ENCODE data around the gene HOXD8.

HOXD8 gene

DNA sequence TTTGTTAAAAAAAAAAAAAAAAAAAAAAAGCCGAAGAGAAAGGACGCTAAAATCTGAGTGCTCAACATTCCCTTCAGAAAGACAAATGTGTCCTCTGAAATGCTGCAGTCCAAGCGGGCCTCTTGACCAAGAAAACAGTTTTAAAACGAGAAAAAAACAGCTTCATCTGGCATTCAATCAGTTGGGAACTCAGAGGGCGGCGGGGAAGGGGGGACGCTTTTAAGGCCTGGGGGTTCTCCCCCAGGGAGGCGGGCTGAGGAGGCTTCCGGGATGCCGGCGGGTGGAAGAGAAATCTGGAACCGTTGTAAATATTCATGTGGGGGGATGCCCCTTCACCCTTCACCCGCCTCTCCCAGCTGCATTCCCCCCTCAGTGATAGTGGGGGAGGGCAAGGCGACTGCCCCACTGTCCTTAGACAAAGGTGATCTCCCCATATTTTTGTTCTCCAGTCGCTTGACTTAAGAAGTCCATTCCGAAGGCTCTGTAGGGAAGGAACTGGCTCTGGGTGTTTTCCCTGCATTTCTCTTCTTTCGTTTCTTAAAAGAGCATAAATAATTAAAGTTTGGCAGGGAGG is 25.7 kb upstream of the HOXD8 start:
- no peak for DNase-seq (ENCODE audit: low read depth)

DNA sequence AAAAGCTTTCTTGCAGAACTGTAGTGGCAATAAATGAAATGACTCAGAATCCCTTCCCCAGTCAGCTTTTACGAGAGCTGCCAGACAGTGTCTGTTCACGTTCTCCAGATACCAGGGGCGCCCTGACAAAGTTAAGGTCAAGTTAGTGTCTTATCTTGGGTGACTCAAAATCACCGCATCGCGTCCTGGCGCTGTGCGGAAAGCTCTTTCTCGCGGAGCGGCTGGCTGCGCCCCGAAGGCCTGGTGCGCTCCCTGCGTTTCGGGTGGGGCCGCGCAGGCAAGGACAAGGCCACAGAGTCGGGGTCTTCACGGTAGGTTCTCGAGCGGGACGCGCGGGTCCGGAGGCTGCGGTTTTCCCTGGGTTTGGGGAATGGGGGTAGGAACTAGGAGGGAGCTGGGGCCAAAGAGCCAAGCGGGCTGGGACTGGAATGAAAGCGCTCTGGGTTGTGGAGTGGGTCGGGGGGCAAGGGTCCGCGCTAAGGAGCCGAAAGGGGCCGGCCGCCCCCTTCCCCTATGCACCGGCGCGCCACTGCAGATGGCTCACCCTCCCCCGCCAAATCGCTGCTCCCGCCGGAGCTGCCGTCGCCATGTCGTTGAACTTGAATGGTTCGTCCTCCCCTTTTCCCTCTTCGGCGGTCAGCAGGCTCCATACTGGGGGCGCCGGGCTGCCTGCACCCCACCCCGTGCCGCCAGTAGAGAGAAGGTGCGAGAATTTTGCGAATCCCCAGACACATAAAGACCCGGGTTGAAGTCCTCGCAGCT is 25.0 kb upstream of the HOXD8 start:
- no peak for DNase-seq (ENCODE audit: low read depth)

DNA sequence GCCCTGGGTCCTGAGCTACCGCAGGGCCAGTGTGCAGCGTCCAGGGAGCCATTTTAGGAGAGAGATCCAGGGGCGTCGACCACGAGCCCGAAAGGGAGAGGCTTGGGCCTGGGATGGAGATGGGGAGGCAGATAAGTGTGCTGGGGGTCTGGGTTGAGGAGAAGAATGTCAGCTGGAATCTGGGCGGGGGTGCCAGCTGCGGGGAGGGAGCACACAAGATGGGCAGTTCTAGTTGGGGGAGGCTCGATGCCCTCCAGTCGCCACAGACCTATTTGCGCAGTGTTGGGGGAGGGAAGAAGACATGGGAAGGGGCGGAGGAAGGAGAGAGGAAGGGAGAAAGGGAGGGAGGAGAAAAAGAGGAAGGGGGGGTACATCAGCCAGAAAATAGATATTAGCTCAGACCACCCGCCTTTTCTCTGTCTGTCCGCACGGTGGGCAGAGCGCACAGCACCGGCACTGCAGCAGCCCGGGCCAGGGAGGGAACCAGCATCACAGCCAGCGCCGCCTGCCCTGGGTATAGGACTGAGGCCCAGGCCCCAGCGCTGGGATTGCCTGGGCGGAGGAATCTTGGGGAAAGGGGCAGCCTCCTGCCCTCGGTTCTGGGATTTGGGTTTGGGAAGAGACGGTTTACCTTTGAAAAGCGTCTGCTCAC is 24.3 kb upstream of the HOXD8 start:
- no peak for DNase-seq (ENCODE audit: low read depth)

DNA sequence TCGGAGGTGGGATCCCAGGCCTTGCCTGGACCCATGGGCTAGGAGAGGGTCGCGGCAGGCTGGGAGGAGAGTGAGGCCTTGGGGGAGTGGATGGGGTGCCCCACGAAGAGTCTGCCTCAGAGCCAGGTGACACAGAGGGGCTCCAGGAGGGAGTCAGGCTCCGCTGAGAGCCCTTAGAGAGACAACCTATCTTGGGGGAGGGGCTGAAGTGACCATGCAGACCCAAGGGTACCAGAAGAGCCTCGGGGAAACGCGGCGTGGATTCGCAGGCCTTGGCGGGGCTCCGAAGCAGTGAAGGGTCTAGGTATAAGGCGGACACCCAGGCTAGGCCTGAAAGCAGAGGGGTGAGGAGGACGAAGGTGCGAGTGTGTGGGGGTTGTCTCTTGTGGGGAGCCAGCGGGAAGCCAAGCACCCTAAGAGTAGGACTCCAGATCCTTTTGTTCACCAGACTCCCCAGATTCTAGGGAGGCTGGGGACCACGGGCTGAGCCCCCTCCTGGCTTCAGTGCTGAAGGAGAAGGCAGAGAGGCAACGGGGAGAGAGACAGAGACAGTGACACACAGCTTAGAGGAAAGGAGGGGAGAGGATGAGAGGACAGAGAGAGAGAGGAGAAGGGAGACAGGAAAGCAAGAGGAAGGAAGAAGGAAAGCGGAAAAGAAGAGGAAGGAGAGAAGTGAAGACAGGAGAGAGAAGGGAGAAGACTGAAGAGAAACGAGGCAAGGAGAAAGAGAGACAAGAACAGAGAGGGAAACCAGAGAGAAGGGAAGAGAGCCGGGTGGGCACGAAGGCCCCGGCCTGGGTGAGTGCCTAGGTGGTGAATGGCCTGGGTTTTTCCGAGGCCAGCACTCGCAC is 23.6 kb upstream of the HOXD8 start:
- no peak for DNase-seq (ENCODE audit: low read depth)

DNA sequence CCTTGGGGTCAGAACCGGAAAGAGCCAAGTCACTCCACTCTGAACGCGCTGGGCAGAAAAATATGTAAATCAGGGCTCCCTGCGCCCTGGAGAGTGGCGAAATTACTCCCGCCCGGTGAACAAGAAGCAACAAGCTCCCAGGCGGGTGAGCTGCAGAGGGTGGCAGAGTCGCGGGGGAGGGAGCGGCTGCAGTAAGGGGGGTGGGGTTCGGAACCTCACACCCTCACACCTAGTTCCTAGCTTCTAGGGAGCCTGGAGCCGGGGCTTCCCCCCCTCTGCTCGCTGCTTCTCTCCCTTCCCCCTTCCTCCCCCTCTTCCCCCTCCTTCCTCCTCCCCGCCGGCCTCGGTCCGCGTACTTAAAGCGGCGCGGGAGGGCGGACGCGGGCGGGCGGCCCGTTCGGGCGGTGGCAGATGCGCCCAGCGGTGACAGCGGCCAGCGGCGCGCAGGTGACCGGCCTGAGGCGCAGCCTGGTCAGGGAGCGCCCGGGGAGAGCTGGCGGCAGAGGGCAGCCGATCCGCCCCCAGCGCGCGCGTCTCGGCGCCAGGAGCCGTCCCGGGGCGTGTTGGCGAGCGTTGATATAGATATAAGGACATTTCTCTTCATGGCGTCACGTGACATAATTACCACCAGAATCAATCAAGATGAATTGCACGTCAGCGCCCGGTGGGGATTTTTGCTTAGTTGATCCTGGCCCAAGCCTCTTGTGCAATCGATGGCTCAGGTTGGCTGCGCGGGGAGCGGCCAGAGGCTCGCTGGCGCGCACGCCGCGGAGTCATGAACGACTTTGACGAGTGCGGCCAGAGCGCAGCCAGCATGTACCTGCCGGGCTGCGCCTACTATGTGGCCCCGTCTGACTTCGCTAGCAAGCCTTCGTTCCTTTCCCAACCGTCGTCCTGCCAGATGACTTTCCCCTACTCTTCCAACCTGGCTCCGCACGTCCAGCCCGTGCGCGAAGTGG is 22.6 kb upstream of the HOXD8 start, which contains the start of gene HOXD11:
TSS of gene HOXD11 (plus strand) at position 700 of the 959 bp plus-strand sequence. CDS start at position 776, 76 bp downstream.
- no peak for DNase-seq (ENCODE audit: low read depth)

DNA sequence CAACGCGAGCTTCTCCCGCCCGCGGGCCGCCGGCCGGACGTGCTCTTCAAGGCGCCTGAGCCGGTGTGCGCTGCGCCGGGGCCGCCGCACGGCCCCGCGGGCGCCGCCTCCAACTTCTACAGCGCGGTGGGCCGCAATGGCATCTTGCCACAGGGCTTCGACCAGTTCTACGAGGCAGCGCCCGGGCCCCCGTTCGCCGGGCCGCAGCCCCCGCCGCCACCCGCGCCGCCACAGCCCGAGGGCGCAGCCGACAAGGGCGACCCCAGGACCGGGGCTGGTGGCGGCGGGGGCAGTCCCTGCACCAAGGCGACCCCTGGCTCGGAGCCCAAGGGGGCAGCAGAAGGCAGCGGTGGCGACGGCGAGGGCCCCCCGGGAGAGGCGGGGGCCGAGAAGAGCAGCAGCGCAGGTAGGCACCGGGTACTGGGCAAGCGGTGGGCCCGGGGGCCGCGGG is 21.7 kb upstream of the HOXD8 start:
- DNase-seq (ENCODE audit: low read depth): no peak

DNA sequence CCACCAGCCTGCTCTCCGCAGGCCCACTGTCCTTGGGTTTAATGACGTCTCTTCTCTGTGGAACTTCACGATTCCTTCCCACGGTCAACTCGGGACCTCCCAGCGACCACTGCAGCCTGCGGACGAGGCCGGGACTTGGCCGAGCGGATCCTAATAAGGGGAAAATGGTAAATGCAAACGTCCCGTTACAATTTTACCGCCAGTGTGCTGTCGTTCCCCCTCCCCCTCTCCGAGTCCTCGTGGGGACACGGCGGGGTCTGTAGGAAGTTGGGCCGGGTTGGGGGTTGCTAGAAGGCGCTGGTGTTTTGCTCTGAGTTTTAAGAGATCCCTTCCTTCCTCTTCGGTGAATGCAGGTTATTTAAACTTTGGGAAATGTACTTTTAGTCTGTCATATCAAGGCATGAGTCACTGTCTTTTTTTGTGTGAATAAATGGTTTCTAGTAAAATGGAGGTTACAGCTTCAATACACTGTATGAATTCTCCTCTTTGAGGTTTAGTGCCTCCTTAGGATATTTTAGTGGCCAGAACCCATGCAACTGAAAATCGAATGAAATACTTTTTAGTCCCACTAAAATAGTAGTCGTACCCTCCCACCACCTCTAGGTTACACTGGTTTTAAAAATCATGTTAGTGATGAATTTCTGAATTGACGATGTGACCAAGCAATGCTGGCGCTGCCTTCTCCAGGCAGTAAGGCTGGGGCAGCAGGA is 20.2 kb upstream of the HOXD8 start:
- DNase-seq (ENCODE audit: low read depth): no peak

DNA sequence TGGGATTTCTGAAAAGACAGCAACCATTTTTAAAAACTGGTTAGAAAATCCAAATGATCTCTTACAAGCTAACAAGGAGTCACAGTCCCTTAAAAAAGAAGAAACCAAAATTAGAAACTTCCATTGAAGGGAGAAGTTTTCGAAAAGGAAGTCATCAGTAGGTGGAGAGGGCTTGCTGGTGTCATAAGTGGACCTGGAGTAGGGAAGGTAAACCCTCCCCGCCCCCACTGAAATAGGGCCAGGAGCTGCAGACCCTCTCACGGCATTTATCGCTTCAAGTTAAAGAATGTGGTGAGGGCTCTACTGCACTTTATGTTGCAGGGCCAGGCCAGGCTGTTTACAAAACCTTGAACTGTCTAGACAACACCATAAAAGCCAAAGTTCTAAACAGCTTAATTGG is 19.6 kb upstream of the HOXD8 start:
- DNase-seq (ENCODE audit: low read depth): no peak

DNA sequence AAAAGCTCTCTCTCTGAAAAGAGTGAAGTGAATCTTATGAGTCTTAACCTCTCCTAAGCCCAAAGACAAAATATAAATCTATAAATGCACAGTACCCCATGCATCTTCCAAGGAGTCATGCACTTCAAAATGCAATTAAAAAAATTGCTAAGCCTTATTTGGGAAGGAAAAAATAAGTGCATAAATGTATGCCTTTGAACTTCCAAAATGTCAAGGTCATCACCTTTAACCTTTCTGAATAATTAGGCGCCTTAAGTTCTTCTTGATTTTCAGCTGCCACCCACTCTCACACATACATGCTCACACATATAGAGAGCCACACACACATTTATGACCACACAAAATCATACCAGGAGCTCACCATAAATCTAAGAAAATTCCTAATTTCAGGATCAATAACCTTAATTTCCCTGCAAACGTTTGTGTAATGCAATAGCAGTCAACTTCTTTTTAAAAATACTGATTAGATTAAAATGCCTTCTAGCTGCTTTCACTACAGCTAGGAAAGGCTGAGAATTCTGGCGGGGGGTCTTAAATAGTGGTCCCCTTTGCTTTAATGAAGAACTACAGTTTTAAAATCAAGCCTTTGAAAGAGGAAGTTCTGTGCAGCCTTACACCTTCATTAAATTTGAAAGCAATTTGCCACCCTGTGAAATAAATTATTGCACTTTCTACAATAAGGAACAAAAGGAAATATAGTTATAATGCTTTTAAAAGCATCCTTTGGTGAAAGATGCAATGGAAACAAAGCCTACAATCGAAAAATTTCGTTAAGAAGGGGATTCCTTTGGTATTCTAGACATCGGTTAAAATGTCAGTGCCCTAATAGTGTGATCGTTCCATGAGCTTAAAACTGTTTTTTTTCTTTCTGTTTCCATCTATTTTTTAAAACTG is 18.8 kb upstream of the HOXD8 start:
- no peak for DNase-seq (ENCODE audit: low read depth)

DNA sequence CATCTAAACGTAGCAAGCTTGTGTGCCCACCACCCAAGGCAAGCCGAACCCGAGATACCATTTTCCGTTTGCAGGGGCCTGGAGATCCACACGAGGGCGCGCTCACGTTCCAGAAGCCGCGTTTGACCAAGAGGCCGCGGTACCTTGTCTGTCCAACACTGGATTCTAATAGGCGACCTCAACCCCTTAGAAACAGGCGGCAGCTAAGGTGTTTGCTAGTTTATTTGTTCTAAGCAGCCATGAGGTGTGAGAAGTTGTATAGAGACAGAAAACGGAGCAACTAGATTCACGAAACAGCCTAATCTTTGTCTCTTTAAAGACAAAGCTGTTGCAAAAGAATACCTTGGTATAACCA is 18.2 kb upstream of the HOXD8 start:
- DNase-seq (ENCODE audit: low read depth): no peak

DNA sequence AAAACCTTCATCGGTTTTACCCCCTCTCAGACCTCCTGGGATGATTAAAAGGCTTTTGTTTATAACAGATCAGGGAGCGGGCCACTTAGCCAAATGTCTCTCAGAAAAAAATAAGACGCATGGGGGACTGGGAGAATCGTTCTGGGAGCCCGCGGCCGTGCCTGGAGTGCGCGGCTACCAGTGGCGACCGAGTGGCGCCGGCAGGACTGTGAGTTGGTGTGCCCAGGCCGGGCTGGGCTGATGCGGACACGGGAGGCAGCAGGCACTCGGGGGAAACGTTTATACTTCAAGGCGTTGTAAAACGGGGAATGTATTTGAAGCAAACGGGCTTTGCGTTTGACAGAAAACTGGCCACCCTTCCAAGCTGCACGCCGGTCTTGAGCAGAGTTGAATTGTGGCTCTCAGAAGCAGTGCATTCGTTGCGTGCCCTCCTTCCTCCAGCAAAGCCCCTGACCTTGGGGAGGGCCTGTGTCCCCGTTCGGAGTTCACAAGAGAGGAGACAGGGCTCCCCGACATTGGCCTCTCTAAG is 17.6 kb upstream of the HOXD8 start:
- DNase-seq (ENCODE audit: low read depth): no peak

DNA sequence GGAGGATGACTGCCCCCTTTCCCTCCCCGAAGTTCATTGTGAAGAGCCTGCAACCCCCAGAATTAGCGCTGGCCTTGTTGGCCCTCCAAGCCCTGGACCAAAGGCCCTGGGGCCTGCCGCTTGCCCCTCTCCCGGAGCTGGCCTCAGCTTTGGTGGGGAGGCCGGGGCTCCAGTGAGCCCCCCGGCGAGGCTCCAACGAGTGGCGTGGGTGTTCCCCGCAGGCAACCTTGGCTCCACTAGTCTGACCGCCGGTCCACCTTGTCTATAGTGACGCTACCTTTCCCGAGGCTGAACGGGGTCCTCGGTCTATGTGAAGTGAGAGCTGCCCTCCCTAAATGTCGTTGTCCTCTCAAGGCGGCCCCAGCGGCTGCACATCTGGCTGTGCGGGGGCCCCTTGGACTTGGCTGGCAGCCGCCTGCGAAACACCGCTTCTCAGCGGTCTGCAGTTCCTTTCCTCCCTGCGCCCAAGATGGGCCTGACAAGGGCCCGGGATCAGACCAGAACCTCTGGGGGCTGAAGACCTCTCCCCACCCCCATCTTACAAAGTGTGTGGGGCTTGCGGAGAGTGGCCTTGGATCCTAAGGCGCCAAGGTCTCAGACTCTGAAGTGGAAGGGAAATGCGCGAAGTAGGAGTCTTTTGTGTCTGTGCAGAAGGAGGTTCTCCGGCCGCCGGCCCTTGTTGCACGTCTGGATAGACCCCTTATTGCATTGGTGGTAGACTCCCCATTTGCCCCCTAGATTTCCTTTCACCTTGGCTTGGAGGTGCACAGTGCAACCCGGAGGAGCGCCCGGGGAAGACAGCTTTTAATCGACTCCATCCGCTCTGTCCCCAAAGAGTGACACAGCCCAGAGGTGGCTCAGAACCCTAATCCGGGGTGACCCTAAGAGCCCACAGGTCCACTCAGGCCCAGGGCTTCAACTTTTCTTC is 16.9 kb upstream of the HOXD8 start:
- DNase-seq (ENCODE audit: low read depth): no peak

DNA sequence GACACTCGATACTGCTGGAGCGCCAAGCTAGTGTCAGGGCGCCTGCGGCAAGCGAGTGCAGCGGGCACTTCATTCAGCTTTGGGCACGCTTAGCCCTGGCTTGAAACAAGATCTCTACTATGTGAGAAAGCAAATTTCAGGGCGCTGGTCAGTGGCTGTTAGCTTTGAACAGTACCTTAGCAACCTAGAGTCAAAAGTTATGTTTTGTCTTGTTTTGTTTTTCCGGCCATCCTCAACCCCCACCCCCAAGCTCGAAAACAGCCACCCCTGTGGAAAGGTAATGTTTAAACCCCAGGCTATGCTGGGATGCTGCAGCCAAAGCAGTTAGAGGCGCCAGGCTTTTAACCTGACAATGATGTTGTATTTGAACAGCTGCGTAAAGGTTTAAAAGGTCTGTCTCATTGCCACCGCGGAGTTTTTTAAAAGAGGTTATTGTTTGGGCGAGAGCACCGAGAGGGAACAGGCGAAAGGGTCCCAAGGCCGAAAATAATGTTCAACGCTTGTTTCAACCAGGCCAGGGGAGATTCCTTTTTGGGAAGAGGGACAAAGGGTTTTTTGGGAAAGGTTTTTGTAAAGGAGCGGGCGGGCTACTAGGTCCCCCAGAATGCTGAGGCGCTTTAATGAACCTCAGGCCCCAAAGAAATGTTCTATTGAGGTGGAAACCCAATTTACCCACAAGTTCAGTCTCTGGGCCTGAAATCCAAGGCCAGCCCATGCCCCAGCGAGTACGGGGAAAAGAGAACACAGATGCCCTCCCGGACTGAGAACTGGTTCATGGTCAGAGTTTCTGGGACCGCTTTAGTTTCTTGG is 15.2 kb upstream of the HOXD8 start:
- DNase-seq (ENCODE audit: low read depth): no peak

DNA sequence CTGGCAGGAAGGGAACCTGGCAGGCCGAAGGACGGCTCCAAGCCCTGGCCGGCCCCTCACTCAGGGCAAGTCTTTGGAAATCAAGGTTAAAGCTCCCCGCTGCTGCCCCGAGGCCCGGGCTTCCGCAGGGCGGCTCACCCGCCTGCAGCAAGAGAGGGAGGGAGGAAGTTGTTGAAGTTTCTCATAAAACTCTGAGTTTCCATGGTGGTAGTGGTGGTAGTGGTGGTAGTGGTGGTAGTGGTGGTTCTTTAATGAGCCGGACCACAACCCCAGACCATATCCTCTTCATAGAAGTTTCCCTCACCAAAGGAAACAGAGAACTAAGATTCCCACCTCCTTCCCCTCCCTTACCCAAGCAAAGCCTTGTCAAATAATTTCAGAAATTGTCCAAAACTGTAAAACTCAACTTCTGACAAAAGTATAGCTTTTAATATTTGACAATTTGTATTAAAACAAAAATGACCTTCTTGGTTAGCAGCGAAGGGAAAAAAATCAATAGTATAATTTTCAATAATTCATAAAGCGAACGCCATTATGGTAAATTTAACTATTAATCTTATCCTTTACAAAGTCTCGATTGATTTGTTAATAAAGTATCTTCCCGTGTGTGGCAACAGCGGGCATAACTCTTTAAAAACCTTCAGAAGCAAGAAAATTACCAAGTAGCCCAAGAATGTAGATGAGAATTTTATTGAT is 14.4 kb upstream of the HOXD8 start:
- no peak for DNase-seq (ENCODE audit: low read depth)

DNA sequence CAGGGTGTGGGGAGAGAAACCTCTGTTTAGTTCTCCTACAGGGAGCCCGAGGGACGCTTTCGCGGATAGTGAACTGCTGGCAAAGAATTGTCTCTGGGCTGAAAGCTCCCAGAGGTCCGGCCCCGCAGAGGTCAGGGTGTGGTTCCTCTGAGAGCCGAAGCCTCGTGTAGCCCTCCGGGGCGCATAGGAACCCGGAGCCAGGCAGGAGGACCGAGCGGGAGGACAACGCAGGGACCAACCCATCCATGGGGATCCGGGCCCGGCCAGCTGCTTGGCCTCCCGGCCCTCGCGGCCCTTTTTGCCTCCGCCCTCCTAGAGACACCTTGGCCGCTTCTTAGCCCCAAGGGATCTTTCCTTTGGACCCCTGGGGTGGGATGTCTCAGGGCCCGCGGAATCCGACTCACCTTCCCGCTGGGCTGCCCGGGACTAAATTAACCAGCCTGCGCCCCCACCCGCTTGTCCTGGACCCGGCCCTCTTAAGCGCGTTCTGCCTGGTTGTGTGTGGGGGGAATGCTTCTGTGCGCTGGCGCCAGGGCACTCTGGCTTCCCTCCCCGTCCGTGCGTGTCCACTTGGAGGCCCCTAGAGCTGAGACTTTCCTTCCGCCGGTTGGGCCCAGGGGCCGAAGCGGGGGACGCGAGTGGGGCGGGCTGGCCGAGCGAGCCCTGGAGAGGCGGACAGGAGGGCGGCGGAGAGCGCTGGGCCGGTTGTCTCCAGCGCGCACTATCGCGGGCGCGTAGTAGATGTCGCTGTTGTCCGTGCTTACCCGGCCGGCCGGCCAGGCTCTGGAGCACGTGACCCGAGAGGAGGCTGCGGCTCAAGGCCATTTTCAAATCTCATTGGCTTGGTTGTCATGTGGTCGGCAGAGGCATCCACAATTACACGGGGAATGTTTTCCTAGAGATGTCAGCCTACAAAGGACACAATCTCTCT is 13.4 kb upstream of the HOXD8 start, which contains the start of gene HOXD10:
TSS of gene HOXD10 (plus strand) at position 896 of the 931 bp plus-strand sequence. CDS start 56 bp downstream, outside the sequence.
- no peak for DNase-seq (ENCODE audit: low read depth)

All from activated gamma-delta T cell treated with anti-CD3 and anti-CD28 coated beads, Interleukin-2, amount 50 U/mL, for 16 hours (primary cell).